CD14-positive monocyte (primary cell): ENCODE results near the gene GJC1. TPM values are rescaled to one million over a fixed set of nuclear protein-coding genes. Genes with fewer than 3 reads are reported as not detected.
A peak's percentile ranks its signal among the peaks of the same experiment; 100 is the strongest.

Experiments
- DNase-seq, 3 donors: peaks; one replicate each; pipeline ENCODE4 v3.0.0-alpha.2; 2011 to 2022
- H2AFZ ChIP-seq: 2 replicates; pipeline ENCODE4 v1.6.0; 2012; ENCODE audit warnings: mild to moderate bottlenecking, low read depth, low read length, inconsistent platforms; ENCODE audit not compliant: insufficient read depth, poor library complexity, severe bottlenecking
- H3K27ac ChIP-seq, 2 donors: 1 replicate in 1 of 2; 2 replicates in 1 of 2; pipeline ENCODE4 v1.5.1; 2012 to 2013; ENCODE audit warnings: low read length in 2 of 2, control low read depth in 1 of 2, inconsistent platforms in 1 of 2, low read depth in 1 of 2, mild to moderate bottlenecking in 1 of 2
- H3K27me3 ChIP-seq, 2 donors: one replicate each; pipeline versions ENCODE4 v1.6.0 to v1.6.1; 2011 to 2013; ENCODE audit warnings: low read length in 2 of 2; ENCODE audit not compliant: control insufficient read depth in 2 of 2, insufficient read depth in 2 of 2
- H3K36me3 ChIP-seq, 2 donors: replicated peaks in 1 of 2; 1 replicate in 1 of 2; 2 replicates in 1 of 2; pipeline versions ENCODE4 v1.5.1 to v1.6.1; 2012 to 2013; ENCODE audit warnings: low read length in 2 of 2, control low read depth in 1 of 2, inconsistent platforms in 1 of 2, mild to moderate bottlenecking in 1 of 2; ENCODE audit not compliant: insufficient read depth in 2 of 2, control insufficient read depth in 1 of 2
- H3K4me1 ChIP-seq, 2 donors: 1 replicate in 1 of 2; 2 replicates in 1 of 2; pipeline versions ENCODE4 v1.5.1 to v1.6.1; 2012 to 2013; ENCODE audit warnings: low read length in 2 of 2, control low read depth in 1 of 2, inconsistent platforms in 1 of 2, mild to moderate bottlenecking in 1 of 2, moderate library complexity in 1 of 2; ENCODE audit not compliant: insufficient read depth in 2 of 2, control insufficient read depth in 1 of 2
- H3K4me2 ChIP-seq: replicated peaks from 2 replicates; pipeline ENCODE3; 2012; ENCODE audit warnings: low read length, moderate library complexity, mild to moderate bottlenecking; ENCODE audit not compliant: poor library complexity, severe bottlenecking; ENCODE audit errors: extremely low read depth
- H3K4me3 ChIP-seq, 3 experiments: fragments of 200-600 bp in 1 of 3; sonication (generic) in 1 of 3; replicated peaks in 1 of 3; 1 replicate in 2 of 3; 2 replicates in 1 of 3; pipeline ENCODE4 v1.5.1; 2011 to 2013; ENCODE audit warnings: low read length in 3 of 3, mild to moderate bottlenecking in 3 of 3, control low read depth in 2 of 3, low read depth in 2 of 3, inconsistent platforms in 1 of 3, moderate library complexity in 1 of 3
- H3K79me2 ChIP-seq: 2 replicates; pipeline ENCODE4 v1.6.0; 2012; ENCODE audit warnings: mild to moderate bottlenecking, control low read depth, inconsistent platforms, low read length, moderate library complexity; ENCODE audit not compliant: insufficient read depth
- H3K9ac ChIP-seq: 2 replicates; pipeline ENCODE4 v1.6.0; 2017; ENCODE audit warnings: low read length, mild to moderate bottlenecking; ENCODE audit not compliant: insufficient read depth, poor library complexity, severe bottlenecking
- H3K9me3 ChIP-seq, 2 donors: replicated peaks in 1 of 2; 1 replicate in 1 of 2; 2 replicates in 1 of 2; pipeline versions ENCODE4 v1.5.1 to v1.6.1; 2012 to 2013; ENCODE audit warnings: low read length in 2 of 2, control low read depth in 1 of 2; ENCODE audit not compliant: control insufficient read depth in 1 of 2, insufficient read depth in 1 of 2
- H4K20me1 ChIP-seq: 2 replicates; pipeline ENCODE4 v1.6.0; 2012; ENCODE audit warnings: mild to moderate bottlenecking, low read length, control low read depth, moderate library complexity; ENCODE audit not compliant: insufficient read depth
- H3K27ac Mint-ChIP-seq, 7 donors: one replicate each; pipeline ENCODE4 v1.8.0; 2020; ENCODE audit warnings: mild to moderate bottlenecking in 7 of 7, mixed read lengths in 7 of 7, moderate library complexity in 6 of 7, inconsistent platforms in 2 of 7
- H3K27me3 Mint-ChIP-seq, 3 donors: one replicate each; pipeline ENCODE4 v1.8.0; 2021 to 2022; ENCODE audit warnings: low read depth in 3 of 3, mild to moderate bottlenecking in 3 of 3, mixed read lengths in 3 of 3, moderate library complexity in 3 of 3, inconsistent platforms in 1 of 3
- H3K36me3 Mint-ChIP-seq, 2 donors: one replicate each; pipeline ENCODE4 v1.8.0; 2020; ENCODE audit warnings: mixed read lengths in 2 of 2, inconsistent platforms in 1 of 2, mild to moderate bottlenecking in 1 of 2
- H3K4me1 Mint-ChIP-seq: one replicate; pipeline ENCODE4 v1.8.0; 2020; ENCODE audit warnings: mild to moderate bottlenecking, mixed read lengths
- H3K4me3 Mint-ChIP-seq, 2 donors: one replicate each; pipeline ENCODE4 v1.8.0; 2020; ENCODE audit warnings: mild to moderate bottlenecking in 2 of 2, mixed read lengths in 2 of 2, moderate library complexity in 1 of 2
- H3K9me3 Mint-ChIP-seq, 7 donors: one replicate each; pipeline ENCODE4 v1.8.0; 2020 to 2022; ENCODE audit warnings: mixed read lengths in 7 of 7, mild to moderate bottlenecking in 6 of 7, moderate library complexity in 6 of 7, inconsistent platforms in 2 of 7
- CTCF ChIP-seq: fragments of 200-600 bp; IDR thresholded peaks from one replicate; pipeline ENCODE4 v1.8.0; 2022; ENCODE audit warnings: antibody characterized with exemption, mild to moderate bottlenecking
- WGBS: methylation state at CpG from one replicate; pipeline ENCODE4 v1.1.5; 2013; ENCODE audit warnings: missing lambda C conversion rate; ENCODE audit not compliant: insufficient coverage; 5-methylcytosine and 5-hydroxymethylcytosine counted together
- intact Hi-C, 2 donors: fragments of 100-400 bp; cut with micrococcal nuclease; formaldehyde crosslinking; loops; one replicate each; pipeline versions ENCODE4 v1.15.0 to v1.15.1; 2023
- polyA plus RNA-seq, 3 donors: library from polyadenylated mRNA; depleted of rRNA in 1 of 3; unstranded in 2 of 3; stranded (reverse) in 1 of 3; fragments of 300-500 nt in 2 of 3; fragments of >200 nt in 1 of 3; fragmentation: Illumina TruSeq in 2 of 3; gene quantifications; 1 replicate in 2 of 3; 2 replicates in 1 of 3; pipeline ENCODE4 v1.2.3, GENCODE V29; 2012 to 2021

The GJC1 gene
- polyA plus RNA-seq, 3 donors = not detected

- Histone ChIP-seq H3K27me3 (peaks cover 48 to 79% of the 10 kb centered on the region in 2 donors), H3K4me3 (peak overlapping the region in 1 of 3 experiments; percentile 60), H3K9ac (peak overlapping the region; percentile 0), H3K4me2 (peak overlapping the region; percentile 73), H3K36me3 (no peaks in the 10 kb centered on the region), H3K4me1 (peaks cover 10 to 20% of the 10 kb centered on the region in 2 donors), H3K27ac (no peak overlapping the region), H4K20me1 (no peaks in the 10 kb centered on the region), H3K79me2 (no peaks in the 10 kb centered on the region), H2AFZ (peak overlapping the region; percentile 67), H3K9me3 (peaks cover 0 to 12% of the 10 kb centered on the region in 2 donors)
- intact Hi-C loops = no loop called here
- Mint-ChIP-seq H3K27ac (no peak overlapping the region), H3K4me1 (peaks cover 11% of the 10 kb centered on the region), H3K9me3 (peaks cover 0 to 28% (median 6%) of the 10 kb centered on the region in 7 donors), H3K36me3 (peaks cover 0 to 5% of the 10 kb centered on the region in 2 donors), H3K27me3 (peaks cover 76 to 95% (median 76%) of the 10 kb centered on the region in 3 donors), H3K4me3 (peak overlapping the region; percentile 71 to 85)
- TF ChIP-seq CTCF = no peak
- DNase-seq = no peak
- 3% methylated on average over 55 of the region's 58 CpGs for WGBS
Observed at GRCh38 chr17:44830359-44831288, 537 bp upstream of the GJC1 start.

GRCh38 chr17:44828919-44829522 lies 1.1 kb downstream of the GJC1 start:
- intact Hi-C loops = no loop called here
- H3K27ac Mint-ChIP-seq = no peak overlapping the region

More at GRCh38 chr17:44828919-44829522, 1.1 kb downstream of the GJC1 start:
- peaks cover 48 to 82% of the 10 kb centered on the region in 2 donors for H3K27me3 ChIP-seq
- no peaks in the 10 kb centered on the region for H3K36me3 ChIP-seq
- H3K4me2 ChIP-seq = peak overlapping the region; percentile 73
- Mint-ChIP-seq H3K27me3 (peaks cover 68 to 89% (median 72%) of the 10 kb centered on the region in 3 donors), H3K36me3 (peaks cover 0 to 5% of the 10 kb centered on the region in 2 donors), H3K9me3 (peaks cover 0 to 20% (median 6%) of the 10 kb centered on the region in 7 donors), H3K4me1 (peaks cover 11% of the 10 kb centered on the region), H3K4me3 (peak overlapping the region; percentile 75 to 90)
- 2% methylated on average over 14 of the region's 21 CpGs for WGBS
- peak overlapping the region; percentile 67 for H2AFZ ChIP-seq
- H3K9ac ChIP-seq = peak overlapping the region; percentile 27
- H3K9me3 ChIP-seq = peaks cover 0 to 12% of the 10 kb centered on the region in 2 donors
- H4K20me1 ChIP-seq = no peaks in the 10 kb centered on the region
- DNase-seq = no peak
- TF ChIP-seq CTCF = no peak
- H3K27ac ChIP-seq = no peak overlapping the region
- peaks cover 10 to 20% of the 10 kb centered on the region in 2 donors for H3K4me1 ChIP-seq
- H3K4me3 ChIP-seq = peak overlapping the region in 1 of 3 experiments; percentile 60
- H3K79me2 ChIP-seq = no peaks in the 10 kb centered on the region
